ENCODE data around the gene CRISP1. TPM values are rescaled to one million over a fixed set of nuclear protein-coding genes. Genes with fewer than 3 reads are reported as not detected.
"Not testable (repeated sequence)": the region's sequence is repeated elsewhere in the genome, so short reads cannot be mapped to it uniquely, and the experiment has no call there.

CRISP1 gene
- total RNA-seq, 8 experiments from 2014 or later: 0.15 to 0.43 (median 0.24) TPM; not detected in 5

- Histone ChIP-seq H3K4me1 (replicated peaks in 1 of 2) (no peaks in the 10 kb centered on the region), H3K4me3 (no peak overlapping the region), H3K27ac (no peak overlapping the region)
- in situ Hi-C loops (cut with MboI; ENCODE audit: low pct_unique_long_range_greater_than_20kb in 2 of 9, low sequenced_read_pairs in 9 of 9, unreplicated experiment in 9 of 9): loop anchor here in 2 of 9 experiments (25.0 kb wide), 3 partner anchors 196 to 321 kb away; partner anchors contain the start of gene RHAG (in 1 of the 2)
- WGBS, 10 experiments: 20 to 100% (median 94%) methylated on average over 1 of the region's 1 CpG; no CpG with 5 or more reads in 4 of the 10 experiments
- peak in 1 of 8 experiments; percentile 27 for ATAC-seq (replicated peaks in 6 of 8)
Measured at GRCh38 chr6:49833386-49833785, 32.9 kb downstream of the CRISP1 start.

- ATAC-seq (replicated peaks in 6 of 8): peak in 2 of 8 experiments; percentile 41 to 61
- H3K27ac ChIP-seq: no peak overlapping the region
- 0 to 89% (median 74%) methylated on average over 2 to 5 of the region's 5 CpGs for WGBS, 10 experiments
- H3K4me1 ChIP-seq (replicated peaks in 1 of 2): no peaks in the 10 kb centered on the region
- no peak overlapping the region for H3K4me3 ChIP-seq
- in situ Hi-C loops (cut with MboI; ENCODE audit: low pct_unique_long_range_greater_than_20kb in 2 of 9, low sequenced_read_pairs in 9 of 9, unreplicated experiment in 9 of 9): loop anchor here in 2 of 9 experiments (25.0 kb wide), 3 partner anchors 190 to 315 kb away; partner anchors contain the start of gene RHAG (in 1 of the 2)
Measured at GRCh38 chr6:49826743-49827406, 39.5 kb downstream of the CRISP1 start.

- WGBS, 10 experiments: 7 to 100% (median 83%) methylated on average over 1 to 2 of the region's 2 CpGs
- ATAC-seq (replicated peaks in 6 of 8): no peak
- H3K4me3 ChIP-seq: no peak overlapping the region
- H3K4me1 ChIP-seq (replicated peaks in 1 of 2): no peaks in the 10 kb centered on the region
- in situ Hi-C loops (cut with MboI; ENCODE audit: low pct_unique_long_range_greater_than_20kb in 2 of 9, low sequenced_read_pairs in 9 of 9, unreplicated experiment in 9 of 9): no loop called here
- H3K27ac ChIP-seq: no peak overlapping the region
Measured at GRCh38 chr6:49815166-49815565, 51.2 kb downstream of the CRISP1 start.

GRCh38 chr6:49813248-49813647 is 53.1 kb downstream of the CRISP1 start:
- WGBS, 10 experiments: 0 to 78% (median 47%) methylated on average over 1 to 2 of the region's 2 CpGs; no CpG with 5 or more reads in 1 of the 10 experiments
- ATAC-seq (replicated peaks in 6 of 8): no peak
- Histone ChIP-seq H3K4me3 (no peak overlapping the region), H3K4me1 (replicated peaks in 1 of 2) (no peaks in the 10 kb centered on the region), H3K27ac (no peak overlapping the region)
- in situ Hi-C loops (cut with MboI; ENCODE audit: low pct_unique_long_range_greater_than_20kb in 2 of 9, low sequenced_read_pairs in 9 of 9, unreplicated experiment in 9 of 9): no loop called here

- no peak overlapping the region for H3K4me3 ChIP-seq
- no peaks in the 10 kb centered on the region for H3K4me1 ChIP-seq (replicated peaks in 1 of 2)
- ATAC-seq (replicated peaks in 6 of 8): no peak
- 0 to 100% (median 77%) methylated on average over 1 to 4 of the region's 4 CpGs; no CpG with 5 or more reads in 6 of the 10 experiments for WGBS, 10 experiments
- no peak overlapping the region for H3K27ac ChIP-seq
- in situ Hi-C loops (cut with MboI; ENCODE audit: low pct_unique_long_range_greater_than_20kb in 2 of 9, low sequenced_read_pairs in 9 of 9, unreplicated experiment in 9 of 9): no loop called here
Measured at GRCh38 chr6:49806145-49806544, 60.2 kb downstream of the CRISP1 start.

- no peak overlapping the region for H3K4me3 ChIP-seq
- WGBS, 10 experiments: 0 to 86% (median 64%) methylated on average over 1 to 2 of the region's 3 CpGs; no CpG with 5 or more reads in 5 of the 10 experiments
- no peaks in the 10 kb centered on the region for H3K4me1 ChIP-seq (replicated peaks in 1 of 2)
- H3K27ac ChIP-seq: no peak overlapping the region
- ATAC-seq (replicated peaks in 6 of 8): no peak
- in situ Hi-C loops (cut with MboI; ENCODE audit: low pct_unique_long_range_greater_than_20kb in 2 of 9, low sequenced_read_pairs in 9 of 9, unreplicated experiment in 9 of 9): no loop called here
Measured at GRCh38 chr6:49805246-49805645, 61.1 kb downstream of the CRISP1 start.

GRCh38 chr6:49801525-49801924 is 64.8 kb downstream of the CRISP1 start:
- Histone ChIP-seq H3K27ac (no peak overlapping the region), H3K4me3 (no peak overlapping the region), H3K4me1 (replicated peaks in 1 of 2) (no peaks in the 10 kb centered on the region)
- in situ Hi-C loops (cut with MboI; ENCODE audit: low pct_unique_long_range_greater_than_20kb in 2 of 9, low sequenced_read_pairs in 9 of 9, unreplicated experiment in 9 of 9): no loop called here
- WGBS, 10 experiments: 23 to 100% (median 87%) methylated on average over 2 to 8 of the region's 8 CpGs
- ATAC-seq (replicated peaks in 6 of 8): no peak

- WGBS, 10 experiments: 42 to 100% (median 85%) methylated on average over 1 of the region's 1 CpG; no CpG with 5 or more reads in 2 of the 10 experiments
- ATAC-seq (replicated peaks in 6 of 8): no peak
- Histone ChIP-seq H3K4me1 (replicated peaks in 1 of 2) (no peaks in the 10 kb centered on the region), H3K27ac (no peak overlapping the region), H3K4me3 (no peak overlapping the region)
- in situ Hi-C loops (cut with MboI; ENCODE audit: low pct_unique_long_range_greater_than_20kb in 2 of 9, low sequenced_read_pairs in 9 of 9, unreplicated experiment in 9 of 9): no loop called here
Measured at GRCh38 chr6:49799090-49799489, 67.2 kb downstream of the CRISP1 start.

- WGBS, 10 experiments: 13 to 60% (median 27%) methylated on average over 2 to 6 of the region's 21 CpGs; no CpG with 5 or more reads in 7 of the 10 experiments
- H3K27ac ChIP-seq; ATAC-seq (replicated peaks in 6 of 8); in situ Hi-C loops (cut with MboI; ENCODE audit: low pct_unique_long_range_greater_than_20kb in 2 of 9, low sequenced_read_pairs in 9 of 9, unreplicated experiment in 9 of 9); H3K4me1 ChIP-seq (replicated peaks in 1 of 2): not testable (repeated sequence)
- H3K4me3 ChIP-seq: peak overlapping the region in 2 of 5 donors; percentile 6 to 13
Measured at GRCh38 chr6:49796842-49797455, 69.4 kb downstream of the CRISP1 start.

- 10 to 81% (median 50%) methylated on average over 1 to 2 of the region's 2 CpGs; no CpG with 5 or more reads in 1 of the 10 experiments for WGBS, 10 experiments
- no peak overlapping the region for H3K4me3 ChIP-seq
- in situ Hi-C loops (cut with MboI; ENCODE audit: low pct_unique_long_range_greater_than_20kb in 2 of 9, low sequenced_read_pairs in 9 of 9, unreplicated experiment in 9 of 9): no loop called here
- no peak overlapping the region for H3K27ac ChIP-seq
- no peaks in the 10 kb centered on the region for H3K4me1 ChIP-seq (replicated peaks in 1 of 2)
- ATAC-seq (replicated peaks in 6 of 8): no peak
Measured at GRCh38 chr6:49790341-49790740, 76.0 kb downstream of the CRISP1 start.

GRCh38 chr6:49787176-49787575 is 79.2 kb downstream of the CRISP1 start, which contains the start of gene PGK2:
Gene PGK2, minus strand, starts transcription at chr6:49787285. Its CDS starts 98 bp downstream, at chr6:49787187.
- WGBS, 10 experiments: 0 to 90% (median 67%) methylated on average over 1 to 4 of the region's 8 CpGs; no CpG with 5 or more reads in 2 of the 10 experiments
- ATAC-seq (replicated peaks in 6 of 8): peak in 1 of 8 experiments; percentile 38
- in situ Hi-C loops (cut with MboI; ENCODE audit: low pct_unique_long_range_greater_than_20kb in 2 of 9, low sequenced_read_pairs in 9 of 9, unreplicated experiment in 9 of 9): no loop called here

GRCh38 chr6:49784272-49784671 is 82.1 kb downstream of the CRISP1 start:
- Histone ChIP-seq H3K27ac (no peak overlapping the region), H3K4me1 (replicated peaks in 1 of 2) (no peaks in the 10 kb centered on the region), H3K4me3 (no peak overlapping the region)
- in situ Hi-C loops (cut with MboI; ENCODE audit: low pct_unique_long_range_greater_than_20kb in 2 of 9, low sequenced_read_pairs in 9 of 9, unreplicated experiment in 9 of 9): no loop called here
- no peak for ATAC-seq (replicated peaks in 6 of 8)

More at GRCh38 chr6:49787176-49787575, 79.2 kb downstream of the CRISP1 start, which contains the start of gene PGK2:
- Histone ChIP-seq H3K27ac (no peak within 1 kb of the TSS), H3K4me1 (replicated peaks in 1 of 2) (no peaks in the 10 kb centered on the region), H3K4me3 (no peak within 1 kb of the TSS)

Data from motor neuron (in vitro differentiated cells).